ENCODE measurements around the gene PRRT1.
"Not testable (repeated sequence)": the region's sequence is repeated elsewhere in the genome, so short reads cannot be mapped to it uniquely, and the experiment has no call there.

Gene PRRT1

DNA sequence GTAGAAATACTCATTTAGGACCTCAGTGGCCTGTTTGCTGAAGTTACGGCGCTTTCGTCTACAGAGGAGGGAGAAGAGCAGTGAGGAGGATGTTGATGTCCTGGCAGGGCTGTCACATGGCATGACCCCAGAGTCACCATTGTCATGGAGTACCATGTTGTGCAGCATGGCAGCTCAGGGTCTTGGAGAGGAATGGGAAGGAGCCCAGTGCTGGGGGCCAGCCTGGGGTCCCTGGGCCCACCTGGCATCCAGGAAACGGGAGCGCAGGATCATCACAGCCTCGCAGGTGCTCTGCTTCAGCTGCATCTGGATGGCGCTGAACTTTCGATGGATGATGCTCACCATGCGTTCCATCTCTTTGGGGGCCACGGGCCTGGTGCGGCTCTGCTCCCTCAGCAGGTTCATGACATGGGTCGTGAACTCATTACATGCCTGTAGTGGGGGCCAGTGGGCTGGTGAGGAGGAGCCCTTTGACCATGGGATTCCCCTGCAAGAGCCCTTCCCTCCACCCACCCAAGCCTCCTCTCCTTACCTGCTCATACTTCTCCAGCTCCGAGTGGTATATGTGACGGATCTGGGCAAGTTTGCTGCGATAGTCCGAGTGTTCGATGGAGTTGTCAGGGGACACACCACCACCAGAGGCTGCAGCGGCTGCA, 36.1 kb upstream of the PRRT1 start:
- DNase-seq: not testable (repeated sequence)

DNA sequence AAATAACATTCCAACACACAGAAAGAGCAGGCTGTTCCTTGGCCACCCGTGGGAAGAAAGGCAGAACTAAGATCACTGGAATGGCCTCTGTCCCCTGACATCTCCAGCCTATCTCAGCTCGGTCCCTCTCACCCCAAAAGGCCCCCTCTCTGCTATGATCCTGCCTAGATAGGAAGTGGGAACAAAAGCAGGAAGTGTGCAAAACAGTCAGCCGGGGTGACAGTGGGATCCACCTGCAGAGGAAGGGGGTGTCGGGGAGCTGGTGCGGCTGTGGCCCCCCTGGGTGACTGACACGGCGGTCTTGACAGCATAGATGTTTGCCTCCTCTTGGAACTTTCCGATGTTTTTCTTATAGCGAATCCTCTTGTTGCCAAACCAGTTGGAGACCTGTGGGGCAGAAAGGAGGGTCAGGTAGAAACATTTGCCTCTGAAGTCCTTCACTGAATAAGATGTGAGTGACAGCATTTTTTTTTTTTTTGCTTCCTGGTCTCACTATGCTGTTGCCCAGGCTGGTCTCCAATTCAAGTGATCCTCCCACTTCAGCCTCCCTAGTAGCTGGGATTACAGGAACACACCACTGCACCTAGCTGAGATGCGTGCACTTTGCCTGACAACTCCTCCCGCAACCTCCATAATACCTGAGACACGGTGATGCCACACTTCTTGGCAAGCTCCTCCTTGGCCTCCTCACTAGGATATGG, 35.4 kb upstream of the PRRT1 start:
- DNase-seq: no peak

DNA sequence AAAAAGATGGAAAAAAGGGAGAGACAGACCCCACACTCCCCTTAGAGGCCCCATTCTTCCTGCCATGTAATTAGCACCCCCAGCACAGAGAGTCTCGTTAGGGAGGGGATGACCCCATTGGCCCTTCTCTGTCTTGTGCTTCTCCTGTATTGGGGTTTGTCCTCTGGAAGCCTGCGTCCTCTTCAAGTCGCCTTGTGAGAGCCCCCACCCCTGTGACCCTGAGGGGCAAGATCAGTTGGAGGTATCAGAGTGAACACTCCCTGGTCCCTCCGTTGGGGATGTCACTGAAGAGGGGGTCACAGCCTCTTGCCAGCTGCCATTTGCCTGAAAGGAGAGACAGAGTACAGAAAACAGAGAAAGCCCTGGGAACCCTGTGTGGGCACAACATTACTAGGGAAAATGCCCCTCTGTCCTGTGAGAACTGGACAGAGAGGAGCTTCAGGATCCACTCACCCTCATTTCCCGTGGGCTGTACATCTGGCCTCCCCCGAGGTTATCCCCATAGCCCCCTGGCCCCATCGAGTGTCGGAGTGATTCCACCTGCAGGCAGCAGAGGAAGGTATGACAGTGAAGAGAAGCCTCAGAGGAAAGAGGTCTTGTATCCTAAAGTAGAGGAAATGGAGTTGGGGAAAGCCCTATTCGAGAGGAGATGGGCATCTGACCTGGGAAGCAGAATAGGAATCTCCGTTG, 34.6 kb upstream of the PRRT1 start:
- DNase-seq: not testable (repeated sequence)

DNA sequence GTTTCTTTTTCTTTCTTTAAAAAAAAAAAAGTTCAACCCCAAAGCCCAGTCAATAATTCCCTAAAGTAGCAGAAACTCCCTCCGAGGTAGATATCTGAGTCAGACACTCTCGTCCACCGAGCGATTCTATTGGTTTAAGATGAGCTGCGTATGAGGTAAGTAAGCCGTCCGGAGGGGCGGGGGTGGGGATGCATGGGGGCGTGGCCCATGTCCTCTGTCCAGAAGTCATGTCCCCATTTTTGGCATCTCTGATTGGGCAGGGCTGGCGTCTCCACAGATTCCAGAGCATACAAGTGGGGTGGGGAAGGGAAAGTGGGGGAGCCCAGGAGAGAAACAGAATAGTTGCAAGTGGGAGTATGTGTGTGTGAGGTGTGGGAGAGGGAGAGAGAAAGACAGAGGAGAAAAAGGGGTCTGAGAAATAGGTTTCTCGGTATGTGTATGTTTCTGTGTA, 34.0 kb upstream of the PRRT1 start:
- peak; percentile 63 for DNase-seq

DNA sequence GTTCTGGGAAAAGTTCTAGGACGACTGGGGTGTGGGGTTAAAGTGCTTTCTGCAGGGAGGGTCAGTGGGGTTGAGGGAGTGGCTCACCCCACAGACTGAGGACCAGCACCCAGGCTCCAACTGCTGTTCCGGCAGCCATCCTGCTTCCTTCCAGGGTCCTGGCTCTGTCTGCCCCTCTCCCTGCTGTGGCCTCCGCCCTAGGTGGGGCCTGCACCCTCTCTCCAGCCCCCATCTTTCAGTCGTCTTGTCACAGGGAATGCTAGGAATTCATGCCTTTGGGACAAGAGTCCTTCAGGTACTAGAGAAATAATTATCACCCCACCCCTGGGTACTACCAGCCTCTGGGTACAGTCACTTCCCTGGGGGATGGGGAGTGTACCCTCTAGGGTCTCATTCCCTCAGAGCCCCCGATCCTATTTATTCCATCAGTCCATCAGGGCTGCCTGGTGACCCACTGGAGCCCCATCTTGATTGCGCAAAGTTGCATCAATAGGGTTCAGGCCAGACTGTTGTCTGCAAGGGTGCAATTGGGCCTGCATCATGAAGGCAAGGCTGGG, 32.4 kb upstream of the PRRT1 start, which contains the start of gene AGER:
AGER (minus strand) TSS at position 170 of the 557 bp plus-strand sequence; CDS start at position 139, 31 bp downstream.
- DNase-seq: no peak

DNA sequence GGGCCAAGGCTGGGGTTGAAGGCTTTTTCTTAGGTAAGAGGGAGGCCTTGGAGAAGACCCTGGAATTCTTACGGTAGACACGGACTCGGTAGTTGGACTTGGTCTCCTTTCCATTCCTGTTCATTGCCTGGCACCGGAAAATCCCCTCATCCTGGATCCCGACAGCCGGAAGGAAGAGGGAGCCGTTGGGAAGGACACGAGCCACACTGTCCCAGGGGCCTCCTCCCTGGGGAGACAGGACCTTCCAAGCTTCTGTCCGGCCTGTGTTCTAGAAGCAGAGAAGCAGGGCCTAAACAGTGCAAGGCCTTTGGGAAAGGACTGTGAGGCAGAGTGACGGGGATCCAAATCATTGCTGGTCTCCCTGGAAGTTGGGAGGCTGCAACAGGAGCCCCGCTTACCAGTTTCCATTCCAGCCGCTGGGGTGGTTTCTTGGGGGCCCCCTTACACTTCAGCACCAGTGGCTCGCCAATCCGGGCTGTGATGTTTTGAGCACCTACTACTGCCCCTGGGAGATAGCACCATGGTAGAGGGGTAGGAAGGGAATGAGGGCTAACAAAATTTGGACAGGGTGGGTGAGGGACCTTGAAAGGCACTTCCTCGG, 31.8 kb upstream of the PRRT1 start:
- DNase-seq: no peak

DNA sequence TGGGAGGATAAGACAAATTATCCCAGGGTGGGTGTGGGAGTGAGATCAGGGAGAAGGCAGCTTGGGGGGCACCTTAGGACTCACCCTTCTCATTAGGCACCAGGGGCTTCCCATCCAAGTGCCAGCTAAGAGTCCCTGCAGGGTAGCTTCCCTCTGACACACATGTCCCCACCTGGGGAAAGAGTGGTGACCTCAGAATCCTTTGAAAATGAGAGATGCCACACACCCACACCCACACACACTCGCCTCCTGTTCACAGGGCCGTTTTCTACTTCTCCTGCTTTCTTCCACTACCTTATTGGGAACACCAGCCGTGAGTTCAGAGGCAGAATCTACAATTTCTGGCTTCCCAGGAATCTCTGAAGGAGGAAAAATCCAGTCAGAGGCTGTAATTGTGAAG, 31.3 kb upstream of the PRRT1 start:
- DNase-seq: no peak

DNA sequence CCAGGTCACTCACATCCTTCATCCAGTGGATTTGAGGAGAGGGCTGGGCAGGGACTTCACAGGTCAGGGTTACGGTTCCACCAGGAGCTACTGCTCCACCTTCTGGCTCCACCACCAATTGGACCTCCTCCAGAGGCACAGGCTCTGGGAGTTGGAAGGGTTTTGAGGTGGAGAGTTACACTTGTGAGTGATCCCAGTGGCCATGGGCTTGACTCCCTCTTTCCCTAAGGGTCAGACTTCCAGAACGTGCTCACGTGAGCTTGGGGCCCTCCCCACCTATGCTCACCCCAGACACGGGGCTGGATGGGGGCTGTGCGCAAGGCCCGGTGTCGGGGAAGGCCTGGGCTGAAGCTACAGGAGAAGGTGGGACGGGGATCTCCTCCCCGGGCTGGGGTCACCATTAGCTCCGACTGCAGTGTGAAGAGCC, 30.8 kb upstream of the PRRT1 start:
- no peak for DNase-seq

DNA sequence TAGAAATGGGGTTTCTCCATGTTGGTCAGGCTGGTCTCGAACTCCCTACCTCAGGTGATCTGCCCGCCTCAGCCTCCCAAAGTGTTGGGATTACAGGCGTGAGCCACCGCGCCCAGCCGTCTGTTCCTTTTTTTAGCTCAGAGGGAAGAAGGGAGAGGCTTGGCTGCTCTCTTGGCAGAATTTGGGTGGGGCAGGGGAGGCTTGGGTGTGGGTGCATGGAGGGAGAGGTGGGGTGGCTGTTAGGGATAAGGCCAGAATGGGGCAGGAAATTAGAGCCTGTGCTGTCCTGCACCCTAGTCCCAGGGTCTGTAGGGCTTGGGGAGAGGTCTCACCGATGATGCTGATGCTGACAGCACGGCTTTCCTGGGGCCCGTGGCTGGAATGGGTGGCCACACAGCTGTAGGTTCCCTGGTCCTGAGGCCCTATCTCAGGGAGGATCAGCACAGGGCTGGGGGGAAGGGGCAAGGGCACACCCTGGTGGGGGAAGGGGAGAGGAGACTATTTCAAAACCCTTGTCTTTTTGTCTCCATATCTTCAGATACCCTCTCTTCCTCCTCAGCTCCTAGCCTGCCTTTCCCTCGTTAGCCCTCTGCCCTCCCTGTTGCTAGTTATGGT, 30.3 kb upstream of the PRRT1 start:
- DNase-seq: no peak

DNA sequence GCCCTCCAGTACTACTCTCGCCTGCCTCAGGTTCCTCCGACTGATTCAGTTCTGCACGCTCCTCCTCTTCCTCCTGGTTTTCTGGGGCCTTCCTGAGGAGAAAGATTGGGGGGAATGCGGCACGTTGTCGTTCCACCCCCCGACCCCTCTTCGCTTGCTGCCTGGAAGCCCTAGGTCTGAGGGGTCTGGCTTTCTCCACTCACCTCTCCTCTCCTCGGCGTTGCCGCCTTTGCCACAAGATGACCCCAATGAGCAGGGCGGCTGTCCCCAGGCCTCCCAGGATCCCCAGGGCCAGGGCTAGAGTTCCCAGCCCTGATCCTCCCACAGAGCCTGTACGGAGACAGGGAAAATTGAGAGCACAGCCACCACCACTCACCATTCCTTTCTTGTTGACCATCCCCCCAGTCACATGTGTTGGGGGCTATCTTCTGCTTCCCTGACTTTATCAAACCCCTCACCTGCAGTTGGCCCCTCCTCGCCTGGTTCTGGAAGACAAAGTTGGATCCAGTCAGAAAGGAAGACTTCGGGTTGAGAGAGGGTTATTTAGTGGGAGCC, 29.5 kb upstream of the PRRT1 start:
- no peak for DNase-seq

DNA sequence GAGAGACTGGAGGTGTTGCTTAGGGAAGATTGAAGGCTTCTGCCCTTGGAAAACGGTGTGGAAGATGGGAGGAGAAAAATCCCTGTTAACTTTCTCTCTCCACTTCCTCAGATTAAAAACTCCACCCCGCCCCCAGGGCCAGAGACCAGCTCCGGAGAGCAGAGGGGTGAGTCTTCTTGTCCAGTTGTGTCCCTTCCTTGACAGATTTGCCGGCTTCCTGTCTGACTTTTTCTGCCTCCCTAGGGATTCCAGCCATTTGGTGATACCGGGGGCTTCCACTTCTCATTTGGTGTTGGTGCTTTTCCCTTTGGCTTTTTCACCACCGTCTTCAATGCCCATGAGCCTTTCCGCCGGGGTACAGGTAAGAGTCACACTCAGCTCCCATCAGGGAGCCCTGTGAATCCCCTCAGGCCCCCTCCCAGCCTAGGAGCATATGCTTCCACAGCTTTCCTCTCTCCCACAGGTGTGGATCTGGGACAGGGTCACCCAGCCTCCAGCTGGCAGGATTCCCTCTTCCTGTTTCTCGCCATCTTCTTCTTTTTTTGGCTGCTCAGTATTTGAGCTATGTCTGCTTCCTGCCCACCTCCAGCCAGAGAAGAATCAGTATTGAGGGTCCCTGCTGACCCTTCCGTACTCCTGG, 28.1 kb upstream of the PRRT1 start:
- no peak for DNase-seq

DNA sequence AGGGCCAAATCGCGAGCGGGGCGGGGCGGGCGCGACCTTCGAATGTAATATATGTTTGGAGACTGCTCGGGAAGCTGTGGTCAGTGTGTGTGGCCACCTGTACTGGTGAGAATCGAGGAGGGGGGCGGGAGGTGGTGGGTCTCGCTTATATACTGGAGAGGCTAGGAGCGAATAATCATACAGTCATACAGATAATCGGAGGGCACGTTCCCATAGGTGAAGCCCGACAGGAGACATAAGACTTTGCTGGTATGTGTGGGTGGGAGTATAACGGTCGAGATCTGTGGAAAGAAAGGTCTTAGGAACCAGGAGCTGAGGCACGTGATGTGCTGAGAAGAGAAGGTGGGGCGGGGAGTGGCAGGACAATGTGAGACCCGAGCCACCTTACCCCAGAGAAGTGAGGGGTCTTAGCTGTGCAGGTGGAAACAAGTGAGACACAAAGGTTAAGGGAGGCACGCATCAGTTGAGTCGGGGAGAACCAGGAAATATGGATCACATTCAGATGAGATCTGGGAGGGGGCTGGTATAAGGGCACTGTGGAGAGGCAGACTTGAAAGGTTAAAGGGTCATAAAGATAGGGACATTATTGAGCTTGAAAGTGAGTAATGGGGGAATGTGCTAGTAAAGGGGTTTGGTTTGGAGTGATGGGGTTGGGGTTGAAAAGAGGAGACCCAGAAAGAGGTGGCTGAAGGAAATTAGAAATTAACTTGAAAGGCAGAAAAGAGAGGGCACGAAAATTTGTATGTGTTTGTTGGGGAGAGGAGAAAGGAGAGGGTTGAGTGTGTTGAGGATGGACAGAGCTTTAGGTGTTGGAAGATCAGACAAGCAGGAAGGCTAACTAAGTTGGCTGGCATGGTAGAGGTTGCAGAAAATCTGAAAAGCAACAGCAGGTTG, 27.1 kb upstream of the PRRT1 start:
- no peak for DNase-seq

DNA sequence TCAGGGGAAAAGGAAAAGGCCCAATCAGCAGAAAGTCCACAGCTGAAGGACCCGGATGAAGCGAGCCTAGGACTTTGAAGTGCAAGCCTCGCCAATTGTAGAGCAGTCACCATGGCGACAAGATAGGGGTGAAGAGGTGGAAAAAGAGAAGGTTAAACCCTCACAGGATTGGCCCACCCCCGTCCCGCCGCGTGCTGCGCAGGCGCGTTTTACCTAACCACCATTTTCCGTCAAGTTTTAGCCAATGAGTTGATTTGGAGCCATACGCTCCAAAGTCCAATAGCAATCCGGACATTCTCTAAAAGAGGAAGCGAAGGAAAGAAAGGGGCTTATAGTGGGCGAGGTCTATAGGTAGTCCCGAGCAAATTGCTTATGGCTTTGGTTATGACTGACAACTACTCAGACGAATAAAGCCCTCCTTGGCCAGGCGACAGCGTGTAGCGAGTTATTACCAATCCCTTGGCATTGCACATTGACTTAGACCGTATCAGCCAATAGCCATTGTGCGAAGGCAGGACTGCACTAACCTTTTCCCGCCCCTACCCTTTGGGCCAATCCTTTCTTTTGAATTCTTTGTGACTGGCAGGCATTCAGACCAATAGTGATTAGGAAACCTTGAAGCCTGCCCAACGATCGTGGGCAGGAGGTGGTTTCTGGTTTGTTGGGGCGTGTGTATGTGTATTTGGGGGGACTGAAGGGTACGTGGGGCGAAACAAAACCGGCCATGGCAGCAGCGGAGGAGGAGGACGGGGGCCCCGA, 26.2 kb upstream of the PRRT1 start, which contains the start of gene RNF5:
RNF5 (plus strand) TSS at position 618 of the 759 bp plus-strand sequence; CDS start at position 725, 107 bp downstream.
- DNase-seq: peak; percentile 96

DNA sequence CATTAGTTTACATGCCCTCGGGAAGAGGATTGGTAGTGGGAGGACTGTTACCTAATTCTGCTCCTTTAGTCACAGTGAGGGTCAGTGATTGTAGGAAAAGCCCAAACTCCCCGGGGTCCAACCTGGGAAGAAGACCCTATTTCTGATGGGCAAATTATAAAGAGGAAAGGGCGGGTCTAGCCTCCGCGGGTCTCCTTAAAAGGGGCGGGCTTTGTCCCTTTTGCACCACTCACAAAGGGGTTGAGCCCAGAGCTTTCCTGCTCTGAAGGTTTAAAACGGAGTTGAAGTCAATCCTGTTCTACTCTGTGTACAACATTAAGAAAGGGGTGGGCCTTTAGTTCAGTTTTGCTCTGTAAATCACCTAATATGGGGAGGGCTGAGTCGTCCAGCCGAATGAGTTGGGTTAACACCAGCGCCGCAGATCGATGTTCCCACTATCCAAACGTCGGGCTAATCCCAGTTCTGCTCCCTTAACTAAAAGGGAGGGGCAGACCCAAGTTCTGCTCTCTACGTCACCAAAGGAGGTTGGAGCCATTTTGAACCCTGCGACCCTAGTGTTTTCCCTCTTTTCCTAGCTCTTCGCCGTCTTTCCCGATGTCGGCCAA, 25.5 kb upstream of the PRRT1 start:
- DNase-seq: peak; percentile 57

DNA sequence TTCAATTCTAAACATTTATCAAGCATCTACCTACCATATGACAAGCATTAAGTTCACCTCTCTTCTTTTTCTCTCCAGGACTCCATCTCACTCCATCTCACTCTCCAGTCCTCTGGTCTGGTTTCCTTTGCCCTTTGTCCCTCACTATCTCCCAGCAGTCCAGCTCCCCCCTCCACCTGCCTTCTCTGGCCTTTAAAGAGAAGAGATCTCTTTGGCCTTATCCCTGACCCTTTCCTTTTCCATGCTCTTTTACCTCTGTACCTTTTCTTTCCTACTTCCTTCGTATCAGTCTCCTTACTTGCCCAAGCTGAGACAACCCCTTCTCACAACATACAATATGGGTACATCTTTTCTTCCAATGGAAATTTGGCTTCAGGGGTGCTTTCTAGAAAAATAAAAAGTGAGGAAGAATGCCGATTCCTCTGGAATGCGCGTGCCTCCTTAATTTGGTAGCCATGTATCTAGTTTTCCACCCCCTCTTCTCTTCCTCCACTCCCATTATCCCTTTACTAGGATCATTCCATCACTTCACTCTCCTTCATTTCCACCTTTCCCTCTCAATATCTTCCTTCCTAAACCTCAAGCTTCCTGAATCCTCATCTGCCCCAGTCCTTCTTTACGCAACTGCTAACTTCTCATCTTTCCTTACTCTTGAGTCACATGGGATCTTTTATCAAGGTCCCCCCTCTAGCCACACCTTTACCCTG, 24.9 kb upstream of the PRRT1 start:
- no peak for DNase-seq

DNA sequence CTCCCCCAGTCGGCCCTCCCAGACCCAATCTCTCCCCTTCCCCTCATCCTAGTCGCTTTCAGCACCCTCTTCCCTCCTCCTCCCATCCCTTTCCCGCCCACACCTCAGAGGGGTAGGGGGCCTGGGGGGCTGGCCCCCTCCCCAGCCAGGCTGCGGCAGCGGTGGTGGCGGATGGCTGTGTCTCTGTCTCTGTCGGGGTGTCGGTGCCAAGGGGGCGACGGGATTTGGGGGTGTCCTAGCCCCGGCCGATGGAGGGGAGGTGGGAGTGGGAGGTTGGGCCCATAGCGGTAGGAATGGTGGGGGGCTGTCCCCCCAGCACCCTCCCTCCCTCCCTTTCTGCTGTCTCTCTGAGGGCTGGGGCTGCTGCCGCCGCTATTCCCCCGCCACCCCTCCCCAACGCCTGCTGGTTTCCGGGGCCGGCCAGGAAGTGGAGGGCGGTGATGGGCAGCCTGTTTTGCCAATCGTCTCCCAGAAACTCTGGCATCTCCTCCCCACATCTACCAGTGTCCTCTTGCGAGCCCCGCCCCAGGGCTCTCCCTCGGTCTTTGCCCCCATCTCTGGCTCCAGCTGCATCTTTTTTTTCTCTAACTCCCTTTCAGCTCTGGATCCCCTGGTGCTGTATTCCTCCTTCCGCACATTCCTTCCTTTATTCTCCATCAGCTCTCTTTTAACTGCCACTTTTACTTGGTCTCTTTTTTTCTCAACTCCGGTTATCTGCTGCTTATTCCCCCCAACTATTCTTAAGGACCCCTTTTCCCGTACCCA, 24.2 kb upstream of the PRRT1 start, which contains the start of gene AGPAT1:
AGPAT1 (minus strand) TSS at position 374 of the 765 bp plus-strand sequence. CDS start 4,588 bp downstream, outside the sequence.
- DNase-seq: peak; percentile 96

DNA sequence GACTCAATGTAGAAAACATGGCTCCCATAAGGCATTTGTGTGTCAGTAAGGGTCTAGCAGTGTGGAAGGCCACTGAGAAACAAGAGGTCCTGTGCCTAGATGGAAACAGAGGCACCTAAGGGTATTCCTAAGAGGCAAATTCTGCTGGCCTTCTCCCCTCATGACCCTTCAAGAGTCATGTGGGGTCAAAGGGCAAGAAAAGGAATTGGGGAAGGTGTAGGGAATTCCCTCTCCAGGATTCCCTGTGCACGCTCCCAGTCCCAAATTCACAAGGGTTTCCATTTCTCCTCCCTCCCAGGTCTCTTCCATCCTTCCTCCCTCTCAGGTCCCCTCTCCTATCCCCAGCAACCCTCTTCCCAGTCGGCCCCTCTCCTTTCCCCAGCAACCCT, 23.6 kb upstream of the PRRT1 start:
- no peak for DNase-seq

DNA sequence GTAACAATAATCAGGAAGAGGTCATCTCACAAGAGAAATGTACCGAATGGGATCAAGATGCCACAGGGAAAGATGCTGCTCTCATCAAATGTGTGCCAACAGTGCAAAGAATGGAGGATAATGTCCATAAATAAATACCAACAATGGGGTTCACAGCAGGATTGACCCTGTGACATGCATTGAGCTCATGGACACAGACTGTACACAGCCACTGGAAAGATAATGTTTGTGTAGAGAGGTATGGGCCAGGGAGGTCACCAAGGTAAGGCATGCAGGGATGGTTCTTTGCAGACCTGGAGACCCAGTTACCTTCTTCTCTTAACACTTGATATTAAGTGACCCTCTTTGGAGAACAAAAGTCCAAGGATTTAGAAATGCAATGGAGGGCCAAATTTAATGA, 22.7 kb upstream of the PRRT1 start:
- DNase-seq: no peak
